Tibial nerve (tissue), 4 donors: ENCODE measurements around the gene ASAP3. TPM values are rescaled to one million over a fixed set of nuclear protein-coding genes. Genes with fewer than 3 reads are reported as not detected.

Experiments
- DNase-seq, 2 donors: peaks; one replicate each; pipeline ENCODE4 v3.0.0-alpha.2; 2019; ENCODE audit warnings: low spot score in 2 of 2
- H3K27ac ChIP-seq, 4 donors: fragments of 200-600 bp; sonication (generic) in 3 of 4; one replicate each; pipeline ENCODE4 v1.5.1; 2017 to 2019; ENCODE audit warnings: mild to moderate bottlenecking in 1 of 4
- H3K27me3 ChIP-seq, 2 donors: fragments of 200-600 bp; sonication (generic) in 1 of 2; one replicate each; pipeline versions ENCODE4 v1.5.1 to v1.6.0; 2017 to 2019
- H3K36me3 ChIP-seq, 3 donors: fragments of 200-600 bp; sonication (generic); one replicate each; pipeline ENCODE4 v1.5.1; 2018 to 2019
- H3K4me1 ChIP-seq, 4 donors: fragments of 200-600 bp; sonication (generic) in 3 of 4; one replicate each; pipeline ENCODE4 v1.5.1; 2017 to 2019
- H3K4me3 ChIP-seq, 4 donors: fragments of 200-600 bp; sonication (generic) in 3 of 4; one replicate each; pipeline ENCODE4 v1.5.1; 2017 to 2019; ENCODE audit warnings: mild to moderate bottlenecking in 1 of 4, moderate library complexity in 1 of 4
- H3K9me3 ChIP-seq, 4 donors: fragments of 200-600 bp; sonication (generic) in 3 of 4; one replicate each; pipeline ENCODE4 v1.5.1; 2017 to 2019
- CTCF ChIP-seq, 5 experiments: fragments of 200-600 bp in 3 of 5; fragments of 450-650 bp in 2 of 5; sonication (generic) in 3 of 5; IDR thresholded peaks; one replicate each; pipeline ENCODE4 v1.5.1; 2016 to 2019; ENCODE audit warnings: antibody characterized with exemption in 5 of 5, mild to moderate bottlenecking in 3 of 5, moderate library complexity in 2 of 5
- EP300 ChIP-seq, 2 donors: sonication (generic); formaldehyde crosslinking; IDR thresholded peaks; one replicate each; pipeline ENCODE4 v1.6.1; 2017; ENCODE audit warnings: antibody characterized with exemption in 2 of 2, mild to moderate bottlenecking in 1 of 2
- POLR2A ChIP-seq, 2 donors: fragments of 450-650 bp; IDR thresholded peaks; one replicate each; pipeline ENCODE4 v1.6.1; 2017; ENCODE audit warnings: antibody characterized with exemption in 2 of 2, mild to moderate bottlenecking in 2 of 2, moderate library complexity in 2 of 2
- WGBS, 2 donors: methylation state at CpG; one replicate each; pipeline ENCODE4 v1.1.5; 2018; 5-methylcytosine and 5-hydroxymethylcytosine counted together
- total RNA-seq, 4 donors: library from RNA; depleted of rRNA; stranded (reverse); fragments of >200 nt; gene quantifications; one replicate each; pipeline ENCODE4 v1.1.0, GENCODE V29; 2016

The ASAP3 gene
- total RNA-seq, 4 donors from 2014 or later = 79.8 to 140 (median 117) TPM

- no peak overlapping the region for H3K4me3 ChIP-seq
- no peaks in the 10 kb centered on the region for H3K27me3 ChIP-seq
- no peaks in the 10 kb centered on the region for H3K9me3 ChIP-seq
- TF ChIP-seq EP300 (IDR thresholded peaks at IDR 0.05) = no peak
- H3K36me3 ChIP-seq = no peaks in the 10 kb centered on the region
- WGBS, 2 donors = 78 to 82% methylated on average over 4 of the region's 4 CpGs
- no peak for DNase-seq
- peaks cover 0 to 68% (median 4%) of the 10 kb centered on the region in 4 donors for H3K4me1 ChIP-seq
- peak overlapping the region in 2 of 4 donors; percentile 63 to 78 for H3K27ac ChIP-seq
These were observed 3.6 kb downstream of the ASAP3 start for GRCh38 chr1:23480187-23481025.

- H3K27me3 ChIP-seq = no peaks in the 10 kb centered on the region
- no peak overlapping the region for H3K4me3 ChIP-seq
- H3K4me1 ChIP-seq = peaks cover 0 to 69% (median 8%) of the 10 kb centered on the region in 4 donors
- H3K9me3 ChIP-seq = no peaks in the 10 kb centered on the region
- 67 to 81% methylated on average over 2 of the region's 2 CpGs for WGBS, 2 donors
- peak overlapping the region in 2 of 4 donors; percentile 63 to 78 for H3K27ac ChIP-seq
- DNase-seq = no peak
- H3K36me3 ChIP-seq = no peaks in the 10 kb centered on the region
- TF ChIP-seq CTCF (IDR thresholded peaks at IDR 0.05) = no peak
- no peak for TF ChIP-seq POLR2A (IDR thresholded peaks at IDR 0.05)
- TF ChIP-seq EP300 (IDR thresholded peaks at IDR 0.05) = no peak
These were observed 4.4 kb downstream of the ASAP3 start for GRCh38 chr1:23479666-23479941.

GRCh38 chr1:23478896-23479665 lies 4.9 kb downstream of the ASAP3 start:
- Histone ChIP-seq H3K36me3 (no peaks in the 10 kb centered on the region), H3K27ac (peak overlapping the region in 2 of 4 donors; percentile 63 to 78), H3K4me1 (peaks cover 0 to 73% (median 11%) of the 10 kb centered on the region in 4 donors), H3K9me3 (no peaks in the 10 kb centered on the region), H3K27me3 (no peaks in the 10 kb centered on the region), H3K4me3 (no peak overlapping the region)
- TF ChIP-seq POLR2A (IDR thresholded peaks at IDR 0.05) (peak in 1 of 2 donors; percentile 19), CTCF (IDR thresholded peaks at IDR 0.05) (no peak), EP300 (IDR thresholded peaks at IDR 0.05) (peak; percentile 20 to 83)
- DNase-seq = peak; percentile 76 to 85
- WGBS, 2 donors = 23 to 34% methylated on average over 9 of the region's 9 CpGs

GRCh38 chr1:23477359-23478144 lies 6.4 kb downstream of the ASAP3 start:
- TF ChIP-seq EP300 (IDR thresholded peaks at IDR 0.05) = no peak
- Histone ChIP-seq H3K27ac (peak overlapping the region in 1 of 4 donors; percentile 14), H3K9me3 (no peaks in the 10 kb centered on the region), H3K4me3 (no peak overlapping the region), H3K27me3 (no peaks in the 10 kb centered on the region), H3K36me3 (no peaks in the 10 kb centered on the region), H3K4me1 (peaks cover 0 to 88% (median 18%) of the 10 kb centered on the region in 4 donors)
- DNase-seq = no peak
- WGBS, 2 donors = 81 to 89% methylated on average over 10 of the region's 10 CpGs

- no peaks in the 10 kb centered on the region for H3K9me3 ChIP-seq
- no peaks in the 10 kb centered on the region for H3K36me3 ChIP-seq
- peak overlapping the region in 2 of 4 donors; percentile 83 to 86 for H3K27ac ChIP-seq
These were observed 8.3 kb downstream of the ASAP3 start for GRCh38 chr1:23475641-23476040.

More at GRCh38 chr1:23475641-23476040, 8.3 kb downstream of the ASAP3 start:
- WGBS, 2 donors = 61 to 63% methylated on average over 3 of the region's 3 CpGs
- Histone ChIP-seq H3K27me3 (no peaks in the 10 kb centered on the region), H3K4me3 (no peak overlapping the region), H3K4me1 (peaks cover 0 to 88% (median 28%) of the 10 kb centered on the region in 4 donors)
- TF ChIP-seq POLR2A (IDR thresholded peaks at IDR 0.05) (no peak), CTCF (IDR thresholded peaks at IDR 0.05) (no peak), EP300 (IDR thresholded peaks at IDR 0.05) (peak in 1 of 2 donors; percentile 11)
- no peak for DNase-seq
